Measurements from ENCODE around the gene MLLT3.

The MLLT3 gene

DNA sequence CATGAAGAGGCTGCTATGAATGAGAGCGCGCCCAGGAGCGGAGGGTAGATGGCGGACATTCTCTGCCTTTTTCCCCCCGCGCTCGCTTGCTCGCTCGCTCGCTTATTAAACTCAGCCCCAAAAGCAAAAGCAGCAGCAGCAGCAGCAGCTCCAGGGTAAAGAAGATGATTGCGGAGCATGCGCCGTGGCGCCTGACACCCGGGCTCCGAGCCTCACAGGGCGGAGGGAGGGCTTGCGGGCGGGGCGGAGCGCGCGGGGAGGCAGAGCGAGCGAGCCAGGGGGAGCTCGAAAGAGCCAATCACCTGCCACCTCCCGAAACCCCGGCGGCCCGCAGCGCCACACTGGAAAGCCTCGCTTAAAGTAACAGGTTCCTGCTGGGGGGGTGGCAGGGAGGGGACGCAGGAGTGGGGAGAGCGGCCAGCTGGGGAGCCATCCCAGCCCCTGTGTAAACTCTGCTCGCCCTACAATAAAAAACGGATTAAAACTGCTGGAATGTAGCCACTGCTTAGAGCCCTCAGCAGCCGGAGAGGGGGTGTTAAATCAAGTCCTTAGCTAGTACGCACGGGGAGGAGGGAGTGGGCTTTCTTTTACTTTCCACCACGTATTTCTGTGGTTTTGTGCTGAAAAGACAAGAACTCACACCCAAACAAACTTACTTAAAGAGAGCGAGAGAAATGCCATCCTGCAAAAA, at the start of gene MLLT3:
MLLT3 (minus strand) TSS at position 170 of the 691 bp plus-strand sequence.
- DNase-seq = peak; percentile 97

DNA sequence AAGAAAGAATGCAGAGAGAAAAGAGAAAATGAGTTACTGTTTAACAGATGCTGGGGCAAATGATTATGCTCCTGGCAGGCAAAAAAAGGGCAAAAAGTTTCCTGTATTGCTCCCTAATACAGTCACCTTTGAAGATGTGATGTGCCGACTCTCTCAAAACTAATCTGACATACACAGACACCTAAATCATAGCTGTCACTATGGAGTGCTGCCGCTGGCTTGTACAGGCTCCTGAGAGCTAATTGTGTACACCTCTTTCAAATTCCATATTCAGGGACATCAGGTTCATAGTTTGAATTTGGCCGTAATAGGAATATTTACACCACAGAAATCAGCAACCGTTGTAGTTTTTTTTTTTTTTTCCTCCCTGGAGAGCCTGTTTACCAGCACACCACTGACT, 49.3 kb upstream of the MLLT3 start:
- DNase-seq = no peak

DNA sequence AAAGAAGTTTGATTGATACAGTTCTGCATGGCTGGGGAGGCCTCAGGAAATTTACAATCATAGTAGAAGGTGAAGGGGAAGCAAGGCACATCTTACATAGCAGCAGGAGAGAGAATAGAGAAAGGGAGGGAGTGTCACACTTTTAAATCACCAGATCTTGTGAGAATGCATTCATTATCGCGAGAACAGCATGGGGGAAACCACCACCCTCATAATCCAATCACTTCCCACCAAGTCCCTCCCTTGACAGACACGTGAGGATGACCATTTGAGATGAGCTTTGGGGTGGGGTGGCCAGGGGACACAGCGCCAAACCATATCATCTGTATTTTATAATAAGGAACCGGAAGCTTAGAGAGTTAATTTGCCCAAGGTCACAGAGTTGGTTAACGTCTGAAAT, 48.1 kb upstream of the MLLT3 start:
- no peak for DNase-seq

DNA sequence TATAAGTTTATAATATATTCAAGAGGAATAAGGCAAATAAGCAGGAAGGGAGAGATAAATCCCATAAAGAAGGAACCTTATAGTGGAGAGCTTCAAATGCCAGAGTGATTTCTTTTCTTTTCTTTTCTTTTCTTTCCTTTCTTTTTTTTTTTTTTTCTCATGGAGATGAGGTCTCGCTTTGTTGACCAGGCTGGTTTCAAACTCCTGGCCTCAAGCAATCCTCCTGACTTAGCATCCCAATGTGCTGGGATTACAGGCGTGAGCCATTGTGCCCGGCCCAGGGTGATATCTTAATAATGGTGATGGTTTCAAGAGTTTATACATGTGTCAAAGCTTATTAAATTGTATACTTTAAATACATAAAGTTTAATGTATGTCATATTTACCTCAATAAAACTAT, 42.2 kb upstream of the MLLT3 start:
- no peak for DNase-seq

GRCh38 chr9:20663133-20663532, 40.8 kb upstream of the MLLT3 start:
- DNase-seq = no peak

- no peak for DNase-seq
These were observed 39.9 kb upstream of the MLLT3 start for GRCh38 chr9:20662156-20662555.

DNA sequence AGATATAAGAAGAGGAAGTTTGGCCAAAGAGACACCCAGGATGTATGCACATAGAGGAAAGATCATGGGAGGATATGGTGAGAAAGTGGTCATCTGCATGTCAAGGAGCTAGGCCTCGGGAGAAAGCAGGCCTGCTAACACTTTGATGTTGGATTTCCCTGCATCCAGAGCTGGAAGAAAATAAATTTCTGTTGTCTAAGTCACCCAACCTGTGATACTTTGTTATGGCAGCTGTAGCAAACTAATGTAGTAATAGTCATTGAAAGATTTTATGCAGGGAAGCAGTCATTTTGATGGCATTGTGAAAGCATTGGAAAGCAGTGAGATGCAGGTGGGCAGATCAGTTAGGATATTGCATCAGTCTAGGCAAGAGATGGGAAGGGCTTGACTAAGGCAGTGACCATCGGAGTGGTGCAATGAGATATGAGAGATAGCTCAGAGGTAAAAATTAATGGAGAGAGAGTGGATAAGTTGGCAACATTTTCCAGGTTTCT, 37.2 kb upstream of the MLLT3 start:
- DNase-seq = no peak

DNA sequence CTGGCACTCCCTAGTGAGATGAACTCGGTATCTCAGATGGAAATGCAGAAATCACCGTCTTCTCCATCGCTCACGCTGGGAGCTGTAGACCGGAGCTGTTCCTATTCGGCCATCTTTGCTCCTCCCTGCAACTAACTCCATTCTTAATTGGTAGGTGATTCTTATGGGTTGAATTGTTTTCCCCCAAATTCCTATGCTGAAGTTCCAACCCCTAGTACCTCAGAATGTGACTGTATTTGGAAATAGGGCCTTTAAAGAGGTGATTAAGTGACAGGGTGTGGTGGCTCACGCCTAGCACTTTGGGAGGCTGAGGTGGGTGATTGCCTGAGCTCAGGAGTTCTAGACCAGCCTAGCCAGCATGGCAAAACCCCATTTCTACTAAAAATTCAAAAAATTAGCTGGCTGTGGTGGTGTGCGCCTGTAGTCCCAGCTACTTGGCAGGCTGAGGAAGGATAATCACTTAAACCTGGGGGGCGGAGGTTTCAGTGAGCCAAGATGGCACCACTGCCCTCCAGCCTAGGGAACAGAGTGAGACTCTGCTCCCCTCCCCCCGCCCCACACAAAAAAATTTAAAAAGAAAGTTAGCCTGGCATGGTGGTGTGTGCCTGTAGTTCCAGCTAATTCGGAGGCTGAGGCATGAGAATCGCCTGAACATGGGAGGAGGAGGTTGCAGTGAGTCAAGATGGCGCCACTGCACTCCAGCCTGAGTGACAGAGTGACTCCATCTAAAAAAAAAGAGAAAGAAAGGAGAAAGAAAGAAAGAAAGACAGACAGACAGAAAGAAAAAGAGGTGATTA, 36.6 kb upstream of the MLLT3 start:
- DNase-seq = no peak

DNA sequence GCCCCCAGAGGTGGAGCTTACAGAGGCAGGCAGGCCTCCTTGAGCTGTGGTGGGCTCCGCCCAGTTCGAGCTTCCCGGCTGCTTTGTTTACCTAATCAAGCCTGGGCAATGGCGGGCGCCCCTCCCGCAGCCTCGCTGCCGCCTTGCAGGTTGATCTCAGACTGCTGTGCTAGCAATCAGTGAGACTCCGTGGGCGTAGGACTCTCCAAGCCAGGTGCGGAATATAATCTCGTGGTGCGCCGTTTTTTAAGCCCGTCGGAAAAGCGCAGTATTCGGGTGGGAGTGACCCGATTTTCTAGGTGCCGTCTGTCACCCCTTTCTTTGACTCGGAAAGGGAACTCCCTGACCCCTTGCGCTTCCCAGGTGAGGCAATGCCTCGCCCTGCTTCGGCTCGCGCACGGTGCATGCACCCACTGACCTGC, 36.0 kb upstream of the MLLT3 start:
- DNase-seq = peak; percentile 53

DNA sequence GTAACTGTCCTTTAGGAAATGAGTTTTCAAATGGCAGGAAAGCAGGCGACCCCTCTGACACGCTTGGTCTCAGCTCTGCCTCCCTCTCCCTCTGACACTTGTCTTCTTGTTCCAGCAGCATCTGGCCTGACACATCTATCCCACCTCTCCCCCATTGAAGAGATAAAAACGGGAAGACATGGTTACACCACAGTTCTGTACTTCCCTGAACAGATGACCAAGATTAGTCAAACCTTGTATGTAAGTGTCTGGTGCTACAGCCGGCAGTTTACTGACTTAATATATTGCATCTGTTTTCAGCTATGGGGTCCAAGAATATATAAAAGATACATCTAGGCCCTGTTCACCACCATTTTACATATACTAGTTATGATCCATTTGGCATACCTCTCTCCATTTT, 29.6 kb upstream of the MLLT3 start:
- DNase-seq = no peak

GRCh38 chr9:20650750-20651299, 28.5 kb upstream of the MLLT3 start:
- DNase-seq = no peak

GRCh38 chr9:20650313-20650712, 28.0 kb upstream of the MLLT3 start:
- no peak for DNase-seq

DNA sequence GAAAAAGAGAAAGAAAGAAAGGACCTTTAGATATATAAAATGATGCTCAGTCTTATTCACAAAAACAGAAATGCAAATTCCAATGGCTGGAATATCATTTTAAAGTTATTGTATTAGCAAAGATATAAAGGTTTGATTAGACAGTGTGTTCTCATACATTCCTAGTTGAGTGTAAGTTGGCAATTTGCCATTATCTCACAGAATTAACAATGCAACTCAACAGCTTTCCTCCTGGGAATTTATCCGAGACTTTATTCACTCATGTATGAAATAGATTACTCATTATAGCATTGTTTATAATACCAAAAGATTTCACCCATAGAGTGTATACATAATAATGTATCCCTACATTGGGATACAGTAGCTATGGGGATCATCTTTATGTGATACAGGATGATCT, 27.1 kb upstream of the MLLT3 start:
- no peak for DNase-seq

GRCh38 chr9:20646656-20647055, 24.4 kb upstream of the MLLT3 start:
- no peak for DNase-seq

DNA sequence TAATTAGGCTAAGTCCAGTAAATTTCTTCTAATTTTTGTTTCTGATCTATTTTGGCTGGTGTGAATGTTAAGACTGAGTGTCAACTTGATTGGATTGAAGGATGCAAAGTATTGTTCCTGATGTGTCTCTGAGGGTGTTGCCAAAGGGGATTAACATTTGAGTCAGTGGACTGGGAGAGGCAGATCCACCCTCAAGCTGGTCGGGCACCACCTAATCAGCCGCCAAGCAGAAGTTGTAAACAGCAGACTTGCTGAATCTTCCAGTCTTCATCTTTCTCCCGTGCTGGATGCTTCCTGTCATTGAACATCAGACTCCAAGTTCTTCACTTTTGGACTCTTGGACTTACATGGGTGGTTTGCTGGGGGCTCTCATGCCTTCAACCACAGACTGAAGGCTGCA, 21.4 kb upstream of the MLLT3 start:
- no peak for DNase-seq

GRCh38 chr9:20642045-20642444, 19.7 kb upstream of the MLLT3 start:
- DNase-seq = no peak

DNA sequence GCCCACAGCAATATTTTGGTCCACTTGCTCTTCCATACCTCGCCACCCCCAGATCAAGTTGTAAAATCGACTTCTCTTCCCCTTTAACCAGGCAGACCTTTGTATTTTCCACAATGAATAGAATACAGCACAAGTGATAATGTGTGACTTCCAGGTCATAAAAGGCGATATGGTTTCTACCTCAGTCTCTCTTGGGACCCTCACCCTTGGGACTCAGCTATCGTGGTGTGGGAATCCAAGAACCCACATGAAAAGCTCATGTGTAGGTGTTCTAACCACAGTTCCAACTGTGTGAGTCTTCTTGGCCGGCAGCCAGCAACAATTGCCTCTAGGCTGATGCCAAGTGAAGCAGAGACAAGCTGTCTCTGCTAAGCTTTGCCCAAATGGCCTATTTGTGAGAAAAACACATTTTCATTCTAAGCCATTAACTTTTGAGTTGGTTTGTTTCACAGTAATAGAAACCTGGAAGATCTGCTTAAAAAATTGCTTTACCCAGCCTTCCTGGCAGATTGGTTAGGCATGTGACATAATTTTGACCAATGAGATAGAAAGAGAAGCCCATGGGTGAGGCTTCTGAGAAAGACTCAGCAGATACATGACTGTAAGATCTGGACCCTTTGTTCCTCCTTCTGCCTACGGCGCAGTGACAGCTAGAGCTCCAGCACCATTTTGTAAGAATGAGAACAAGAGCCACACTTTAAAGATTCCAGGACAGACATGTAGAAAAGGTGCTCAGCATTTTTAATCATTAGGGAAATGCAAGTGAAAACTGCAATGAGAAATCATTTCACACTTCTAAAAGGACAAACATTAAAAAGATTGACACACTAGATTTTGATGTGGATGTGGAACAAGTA, 18.3 kb upstream of the MLLT3 start:
- DNase-seq = peak; percentile 72

GRCh38 chr9:20636888-20637440, 14.7 kb upstream of the MLLT3 start:
- DNase-seq = no peak

- DNase-seq = no peak
These were observed 12.6 kb upstream of the MLLT3 start for GRCh38 chr9:20634895-20635294.

- no peak for DNase-seq
These were observed 10.4 kb upstream of the MLLT3 start for GRCh38 chr9:20632705-20633104.

GRCh38 chr9:20630241-20630943, 8.1 kb upstream of the MLLT3 start:
- DNase-seq = no peak

DNA sequence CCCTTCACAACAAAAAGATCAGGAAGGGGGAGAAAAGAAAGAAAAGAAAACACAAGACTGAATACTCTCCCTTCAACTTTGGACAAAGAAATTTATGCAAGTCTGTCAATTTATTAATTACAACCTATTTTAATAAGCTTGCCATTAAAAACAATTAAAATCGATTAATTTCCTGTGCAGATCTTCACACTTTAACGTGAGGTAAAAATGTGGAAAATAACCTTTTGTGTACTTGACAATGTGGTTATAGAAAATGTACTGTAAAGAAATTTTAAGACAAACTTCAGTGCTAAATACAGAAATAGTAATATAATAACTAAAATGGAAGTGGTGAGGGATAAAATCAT, 2.7 kb upstream of the MLLT3 start:
- no peak for DNase-seq

All from CD4-positive, alpha-beta T cell treated with Interleukin-17A for 1 hour (primary cell).